Breast epithelium (tissue), 4 donors: ENCODE measurements around the gene PRR23C. TPM values are rescaled to one million over a fixed set of nuclear protein-coding genes. Genes with fewer than 3 reads are reported as not detected.

Experiments used
- DNase-seq, 2 donors: peaks; one replicate each; pipeline ENCODE4 v3.0.0-alpha.2; 2019; ENCODE audit warnings: low spot score in 2 of 2
- H3K27ac ChIP-seq, 2 donors: fragments of 200-600 bp; sonication (generic) in 1 of 2; one replicate each; pipeline ENCODE4 v1.5.1; 2016 to 2019; ENCODE audit warnings: mild to moderate bottlenecking in 1 of 2
- H3K27me3 ChIP-seq, 2 donors: fragments of 200-600 bp; sonication (generic) in 1 of 2; one replicate each; pipeline versions ENCODE4 v1.5.1 to v1.6.0; 2017 to 2019; ENCODE audit warnings: control low read depth in 1 of 2, mild to moderate bottlenecking in 1 of 2
- H3K36me3 ChIP-seq: fragments of 200-600 bp; one replicate; pipeline ENCODE4 v1.5.1; 2019
- H3K4me1 ChIP-seq, 2 donors: fragments of 200-600 bp; sonication (generic); one replicate each; pipeline ENCODE4 v1.5.1; 2016 to 2019; ENCODE audit warnings: control low read depth in 1 of 2
- H3K4me3 ChIP-seq, 3 donors: fragments of 200-600 bp; sonication (generic); 1 replicate in 2 of 3; 2 replicates in 1 of 3; pipeline ENCODE4 v1.5.1; 2016 to 2019; ENCODE audit warnings: mild to moderate bottlenecking in 3 of 3, moderate library complexity in 2 of 3
- H3K9me3 ChIP-seq, 2 donors: fragments of 200-600 bp; sonication (generic) in 1 of 2; one replicate each; pipeline ENCODE4 v1.5.1; 2016 to 2019; ENCODE audit warnings: control low read depth in 1 of 2
- POLR2A ChIP-seq: fragments of 450-650 bp; IDR thresholded peaks from one replicate; pipeline ENCODE4 v1.6.1; 2016; ENCODE audit warnings: antibody characterized with exemption, mild to moderate bottlenecking, moderate library complexity
- POLR2AphosphoS5 ChIP-seq, 3 donors: sonication (generic); formaldehyde crosslinking; IDR thresholded peaks; one replicate each; pipeline ENCODE4 v1.6.1; 2017; ENCODE audit warnings: antibody characterized with exemption in 3 of 3
- intact Hi-C: fragments of 100-400 bp; cut with DNase I; formaldehyde crosslinking; loops from one replicate; pipeline ENCODE4 v1.15.1; 2023; ENCODE audit warnings: low total_unique reads
- total RNA-seq, 3 donors: library from RNA; depleted of rRNA; stranded (reverse); fragments of >200 nt; gene quantifications; one replicate each; pipeline ENCODE4 v1.1.0, GENCODE V29; 2016
- TF ChIP-seq, protein P1 (sequence below), 3 donors: fragments of 450-650 bp; IDR thresholded peaks; one replicate each; pipeline ENCODE4 v1.5.1; 2016 to 2017; ENCODE audit warnings: antibody characterized with exemption in 3 of 3, mild to moderate bottlenecking in 3 of 3, moderate library complexity in 3 of 3

PRR23C gene
- total RNA-seq, 3 donors from 2014 or later: not detected

DNA sequence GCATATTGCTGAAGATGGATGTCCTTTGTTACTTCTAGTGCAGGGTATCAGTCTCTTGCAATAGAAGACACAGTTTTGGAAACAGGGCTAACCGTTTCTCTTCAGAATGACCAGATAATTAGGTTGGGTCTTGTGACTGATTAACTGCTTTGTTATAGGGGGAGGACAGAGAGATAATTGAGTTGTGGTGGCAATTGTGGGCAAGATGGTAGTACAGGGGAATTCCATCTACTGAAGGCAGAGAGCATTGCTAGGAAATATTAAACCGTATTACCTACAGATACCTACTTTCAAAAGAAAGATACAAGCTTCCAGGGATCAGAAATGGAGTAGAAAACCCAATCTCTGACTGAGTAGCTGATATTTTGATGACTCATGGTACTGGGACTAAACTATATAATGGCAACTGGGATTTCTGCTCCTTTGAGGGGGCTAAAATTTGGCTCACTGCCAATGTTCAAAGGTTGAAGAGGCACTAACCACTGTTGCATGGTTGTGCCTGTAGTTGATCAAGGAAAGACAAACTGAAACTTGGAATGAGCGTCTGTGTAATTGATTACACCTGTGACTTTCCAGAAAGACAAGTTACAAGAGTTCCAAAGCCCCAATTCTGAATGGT lies 28.2 kb downstream of the PRR23C start:
- Histone ChIP-seq H3K4me3 (no peak overlapping the region), H3K36me3 (no peaks in the 10 kb centered on the region), H3K9me3 (peaks cover 18 to 23% of the 10 kb centered on the region in 2 donors), H3K4me1 (no peaks in the 10 kb centered on the region), H3K27ac (no peak overlapping the region), H3K27me3 (no peaks in the 10 kb centered on the region)
- intact Hi-C loops: no loop called here
- no peak for DNase-seq
- no peak for TF ChIP-seq POLR2AphosphoS5 (IDR thresholded peaks at IDR 0.05)
- TF ChIP-seq, protein P1, sequence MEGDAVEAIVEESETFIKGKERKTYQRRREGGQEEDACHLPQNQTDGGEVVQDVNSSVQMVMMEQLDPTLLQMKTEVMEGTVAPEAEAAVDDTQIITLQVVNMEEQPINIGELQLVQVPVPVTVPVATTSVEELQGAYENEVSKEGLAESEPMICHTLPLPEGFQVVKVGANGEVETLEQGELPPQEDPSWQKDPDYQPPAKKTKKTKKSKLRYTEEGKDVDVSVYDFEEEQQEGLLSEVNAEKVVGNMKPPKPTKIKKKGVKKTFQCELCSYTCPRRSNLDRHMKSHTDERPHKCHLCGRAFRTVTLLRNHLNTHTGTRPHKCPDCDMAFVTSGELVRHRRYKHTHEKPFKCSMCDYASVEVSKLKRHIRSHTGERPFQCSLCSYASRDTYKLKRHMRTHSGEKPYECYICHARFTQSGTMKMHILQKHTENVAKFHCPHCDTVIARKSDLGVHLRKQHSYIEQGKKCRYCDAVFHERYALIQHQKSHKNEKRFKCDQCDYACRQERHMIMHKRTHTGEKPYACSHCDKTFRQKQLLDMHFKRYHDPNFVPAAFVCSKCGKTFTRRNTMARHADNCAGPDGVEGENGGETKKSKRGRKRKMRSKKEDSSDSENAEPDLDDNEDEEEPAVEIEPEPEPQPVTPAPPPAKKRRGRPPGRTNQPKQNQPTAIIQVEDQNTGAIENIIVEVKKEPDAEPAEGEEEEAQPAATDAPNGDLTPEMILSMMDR (IDR thresholded peaks at IDR 0.05): no peak
- no peak for TF ChIP-seq POLR2A

DNA sequence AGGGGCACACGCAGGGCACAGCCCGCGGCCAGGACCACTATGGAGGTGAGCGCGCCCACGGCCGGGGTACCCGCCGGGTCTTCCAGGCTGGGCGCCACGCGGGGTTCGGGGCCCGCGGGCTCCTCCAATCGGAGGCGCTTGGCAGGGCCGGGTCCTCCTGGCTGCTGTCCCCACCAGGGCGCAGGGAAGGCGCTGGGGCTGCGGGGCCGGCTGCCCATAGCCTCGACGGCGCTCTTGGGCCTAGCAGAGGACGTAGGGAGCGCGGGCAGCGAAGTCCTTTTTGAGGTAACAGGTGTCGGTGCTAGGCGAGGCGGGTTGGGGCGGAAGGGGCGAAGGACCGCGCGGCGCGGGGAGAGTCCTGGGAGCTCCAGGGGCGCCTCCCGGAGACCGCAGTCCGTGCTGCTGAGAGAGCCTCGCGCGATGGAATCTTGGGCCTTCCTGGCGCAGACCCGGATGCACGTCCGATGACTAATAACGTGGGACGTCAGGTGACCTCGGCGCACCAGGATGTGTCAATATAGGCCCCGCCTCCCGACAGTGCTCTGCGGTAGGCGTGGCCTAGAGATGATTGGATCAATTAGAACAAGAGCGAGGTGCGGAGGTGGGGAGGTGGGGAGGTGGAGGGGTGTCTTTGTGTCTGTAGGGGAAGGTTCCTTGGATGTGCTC lies 38.5 kb downstream of the PRR23C start, which contains the start of gene PRR23A:
Gene PRR23A (minus strand): TSS at position 218 of the 666 bp plus-strand sequence. CDS start 0 bp downstream, at position 218.
- Histone ChIP-seq H3K4me3 (no peak within 1 kb of the TSS), H3K27ac (no peak within 1 kb of the TSS), H3K36me3 (no peaks in the 10 kb centered on the region), H3K4me1 (no peaks in the 10 kb centered on the region), H3K27me3 (no peaks in the 10 kb centered on the region), H3K9me3 (peaks cover 9 to 14% of the 10 kb centered on the region in 2 donors)
- no peak for DNase-seq
- TF ChIP-seq POLR2A (no peak), POLR2AphosphoS5 (IDR thresholded peaks at IDR 0.05) (no peak)
- TF ChIP-seq, protein P1 (IDR thresholded peaks at IDR 0.05): no peak
- intact Hi-C loops: no loop called here

DNA sequence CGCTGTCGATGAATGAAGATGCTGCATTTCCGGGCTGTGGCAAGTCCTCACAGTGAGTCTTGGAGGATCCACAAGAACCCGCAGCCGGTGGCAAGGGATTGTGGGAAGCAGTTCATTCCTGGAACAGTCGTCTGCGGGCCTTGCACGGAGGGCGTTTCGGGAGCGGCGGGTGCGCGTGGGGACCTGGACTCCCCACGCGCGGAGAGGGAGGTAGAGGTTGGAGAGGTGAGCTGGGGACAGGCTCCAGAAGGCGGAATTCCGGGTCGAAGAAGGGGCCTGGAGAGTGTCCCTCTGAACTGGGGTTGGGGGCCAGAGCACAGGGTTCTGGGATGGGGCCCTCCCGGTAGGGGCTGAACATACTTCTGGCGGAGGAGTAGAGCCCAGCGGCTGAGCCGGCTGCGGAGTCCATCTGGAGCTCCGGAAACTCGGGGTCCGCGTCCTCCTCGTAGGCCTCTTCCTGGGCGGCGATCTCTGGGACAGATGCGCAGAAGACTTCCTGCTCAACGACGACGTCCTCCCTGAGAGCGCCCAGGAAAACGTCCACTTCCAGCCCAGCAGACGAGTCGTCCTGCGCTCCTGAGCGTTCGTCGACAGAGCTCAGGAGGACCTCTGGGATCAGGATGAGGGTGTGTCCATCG lies 39.2 kb downstream of the PRR23C start:
- Histone ChIP-seq H3K9me3 (peaks cover 5 to 18% of the 10 kb centered on the region in 2 donors), H3K27me3 (no peaks in the 10 kb centered on the region), H3K4me3 (no peak overlapping the region), H3K27ac (no peak overlapping the region), H3K36me3 (no peaks in the 10 kb centered on the region), H3K4me1 (no peaks in the 10 kb centered on the region)
- intact Hi-C loops: no loop called here
- TF ChIP-seq, protein P1 (IDR thresholded peaks at IDR 0.05): no peak
- DNase-seq: no peak

DNA sequence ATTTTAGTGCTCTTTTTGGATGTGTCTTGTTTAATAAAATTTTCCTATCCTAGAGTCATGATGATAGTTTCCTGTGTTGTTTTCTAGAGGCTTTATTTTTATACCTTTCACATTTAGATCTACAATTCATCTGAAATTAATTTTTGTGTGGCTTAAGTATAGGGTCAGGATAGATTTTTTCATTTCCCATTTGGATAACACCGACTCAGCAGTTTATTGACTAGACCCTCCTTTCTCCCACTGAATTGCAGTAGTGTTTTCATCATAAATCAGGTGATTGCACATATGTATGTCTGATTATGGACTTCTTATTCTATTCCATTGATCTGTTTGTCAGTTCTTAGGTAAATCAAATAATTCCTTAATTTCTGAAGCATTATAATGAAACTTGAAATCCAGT lies 49.0 kb downstream of the PRR23C start:
- no peaks in the 10 kb centered on the region for H3K36me3 ChIP-seq
- no peak for DNase-seq
- TF ChIP-seq POLR2AphosphoS5 (IDR thresholded peaks at IDR 0.05): no peak
- TF ChIP-seq, protein P1 (IDR thresholded peaks at IDR 0.05): no peak
- no peak for TF ChIP-seq POLR2A
- intact Hi-C loops: no loop called here
- H3K4me3 ChIP-seq: no peak overlapping the region
- H3K9me3 ChIP-seq: peaks cover 3 to 7% of the 10 kb centered on the region in 2 donors
- peaks cover 0 to 4% of the 10 kb centered on the region in 2 donors for H3K27me3 ChIP-seq
- H3K4me1 ChIP-seq: no peaks in the 10 kb centered on the region
- H3K27ac ChIP-seq: no peak overlapping the region

Other genes starting within 250 kb of the PRR23C start
- 10 to 100 TPM; 30.5 to 46.2 (median 31.7) TPM for gene PIK3CB, start 210.0 kb downstream of the PRR23C start, total RNA-seq
- under 1 TPM in 1 of 3 donors, not detected in 2; 0.33 TPM for gene FOXL2, start 97.8 kb downstream of the PRR23C start, total RNA-seq
- gene FOXL2NB, start 97.7 kb downstream of the PRR23C start, total RNA-seq: under 1 TPM in 1 of 3 donors, not detected in 2; 0.33 TPM
- not detected for gene PRR23A, start 38.6 kb downstream of the PRR23C start, total RNA-seq
- not detected for gene PRR23B, start 24.0 kb downstream of the PRR23C start, total RNA-seq